IPS-18c (cell line): Measurements from ENCODE around the gene ALG12.
"Not testable (repeated sequence)": the region's sequence is repeated elsewhere in the genome, so short reads cannot be mapped to it uniquely, and the experiment has no call there.

Experiments
- H3K4me3 ChIP-seq: 2 replicates; pipeline ENCODE4 v1.7.0; 2013; ENCODE audit warnings: low read depth, mild to moderate bottlenecking, low read length, moderate library complexity; ENCODE audit not compliant: insufficient read depth
- H3K9me3 ChIP-seq: one replicate; pipeline ENCODE4 v1.6.1; 2013; ENCODE audit warnings: mild to moderate bottlenecking, low read length, moderate library complexity; ENCODE audit not compliant: control insufficient read depth, insufficient read depth

The ALG12 gene

DNA sequence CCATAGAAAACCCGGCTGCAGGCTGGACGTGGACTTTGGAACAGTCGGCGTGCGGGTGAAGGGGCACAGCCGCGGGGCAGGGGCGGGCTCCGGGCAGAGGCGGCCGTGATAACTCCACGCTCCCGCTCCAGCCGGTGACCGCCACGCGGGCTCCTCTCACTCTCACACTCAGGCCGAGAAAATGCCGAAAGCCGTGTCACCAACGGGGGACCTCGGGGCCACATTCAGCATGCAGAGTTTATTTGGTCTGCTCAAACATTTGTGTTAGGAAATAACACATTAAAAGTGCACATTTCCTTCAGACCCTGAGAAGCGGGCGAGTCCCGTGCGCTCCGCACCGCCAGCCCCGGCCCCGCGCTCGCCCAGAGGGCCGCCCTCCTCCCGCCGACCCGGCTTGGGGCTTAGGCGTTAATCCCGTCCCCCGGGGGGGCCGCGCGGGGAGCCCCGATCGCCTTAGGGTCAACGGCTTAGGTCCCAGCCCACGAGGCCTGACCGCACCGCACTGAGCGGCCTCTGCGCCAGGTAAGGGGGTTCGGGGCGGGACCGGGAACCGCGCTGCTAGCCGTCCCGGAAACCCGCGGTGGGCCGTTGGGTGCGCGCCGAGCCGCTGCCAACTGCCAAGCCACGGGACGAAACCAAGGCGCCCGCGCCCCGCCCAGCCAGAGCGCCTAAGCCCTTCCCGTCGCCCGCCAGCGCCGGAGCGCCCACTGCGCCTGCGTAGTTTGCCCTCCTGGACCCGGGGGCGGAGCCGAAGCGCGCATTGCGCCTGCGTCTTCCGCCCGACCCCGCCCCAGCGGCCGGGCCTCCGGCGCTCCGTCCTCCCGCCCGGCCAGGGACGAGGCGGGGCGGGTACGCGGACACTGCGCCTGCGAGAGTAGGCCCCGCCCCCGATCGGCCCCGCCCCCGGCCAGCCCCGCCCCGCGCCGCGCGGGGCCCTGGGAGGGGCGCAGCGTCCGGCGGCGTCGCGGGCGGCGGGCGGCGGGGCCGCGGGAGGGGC, 65.0 kb downstream of the ALG12 start, which contains the start of gene ZBED4:
TSS of gene ZBED4 (plus strand) at position 947 of the 997 bp plus-strand sequence. CDS start 29,819 bp downstream, outside the sequence.
- no peaks in the 10 kb centered on the region for H3K9me3 ChIP-seq
- H3K4me3 ChIP-seq: peak within 1 kb of the TSS; percentile 87

DNA sequence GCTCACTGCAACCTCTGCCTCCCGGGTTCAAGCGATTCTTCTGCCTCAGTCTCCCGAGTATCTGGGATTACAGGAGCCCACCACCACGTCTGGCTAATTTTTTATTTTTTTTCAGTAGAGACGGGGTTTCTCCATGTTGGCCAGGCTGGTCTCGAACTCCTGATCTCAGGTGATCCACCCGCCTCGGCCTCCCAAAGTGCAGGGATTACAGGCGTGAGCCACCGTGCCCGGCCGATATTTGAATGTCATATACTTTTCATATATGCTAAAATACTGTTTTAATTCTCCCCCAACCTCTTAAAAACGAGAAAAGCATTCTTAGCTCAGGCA, 65.7 kb downstream of the ALG12 start:
- H3K4me3 ChIP-seq: peak overlapping the region; percentile 87; the same call in 1 of the 2 replicates
- not testable (repeated sequence) for H3K9me3 ChIP-seq

DNA sequence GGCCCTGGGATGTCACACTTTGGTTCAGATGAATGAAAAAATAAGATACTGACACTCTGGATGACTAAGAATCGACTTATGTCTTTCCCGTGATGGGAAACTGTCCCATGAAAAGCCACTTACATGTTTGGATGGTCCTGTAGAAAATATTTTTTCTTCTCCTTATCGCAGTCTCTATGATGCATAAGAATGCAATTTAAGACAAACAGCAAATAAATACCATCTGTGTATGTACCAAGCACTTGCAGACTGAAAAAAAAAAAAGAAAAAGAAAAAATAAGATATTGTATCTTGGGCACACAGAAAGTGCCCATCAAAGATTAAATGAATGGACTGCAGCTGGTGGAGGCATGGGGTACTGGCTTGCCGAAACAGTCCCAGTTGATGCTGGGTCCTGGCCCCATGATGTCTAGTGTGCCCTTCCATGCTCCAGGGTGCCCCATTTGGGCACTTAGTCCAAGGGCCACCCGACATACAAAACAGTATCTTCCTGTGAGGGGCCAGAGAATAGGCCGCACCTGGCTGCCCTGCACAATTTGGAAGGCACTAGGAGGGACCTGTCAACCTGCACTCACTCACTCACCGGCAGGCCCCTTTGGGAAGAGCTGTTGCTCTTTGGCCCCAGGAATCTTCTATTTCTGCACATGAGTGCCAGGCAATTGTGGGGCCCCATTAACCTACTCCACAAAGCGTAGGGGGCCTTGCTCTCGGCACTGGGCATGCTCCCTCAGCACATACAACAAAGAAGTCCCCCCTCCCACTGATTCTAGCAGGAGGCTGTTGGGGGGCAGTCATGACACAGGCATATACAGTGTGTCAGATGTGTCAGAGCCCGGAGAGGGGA, 67.1 kb downstream of the ALG12 start:
- no peak overlapping the region for H3K4me3 ChIP-seq
- H3K9me3 ChIP-seq: no peaks in the 10 kb centered on the region
